Erythroblast (primary cell): ENCODE data around the gene LIPT2.

Source experiments
- GATA1 ChIP-seq: IDR thresholded peaks from 2 replicates; pipeline ENCODE4 v1.6.1; 2011; ENCODE audit warnings: low read depth, mild to moderate bottlenecking, control low read depth, low read length, moderate library complexity
- POLR2A ChIP-seq: IDR thresholded peaks from 2 replicates; pipeline ENCODE4 v1.6.1; 2011; ENCODE audit warnings: mild to moderate bottlenecking, low read length

- TF ChIP-seq POLR2A (no peak), GATA1 (no peak)
Observed at GRCh38 chr11:74534216-74534945, 40.9 kb upstream of the LIPT2 start.
